ENCODE measurements around the gene PRKCZ. TPM values are rescaled to one million over a fixed set of nuclear protein-coding genes. Genes with fewer than 3 reads are reported as not detected.
A peak's percentile ranks its signal among the peaks of the same experiment; 100 is the strongest.

The PRKCZ gene
- total and polyA plus RNA-seq, 9 of the 15 experiments (the other 6 are each of a cell fraction or from before 2014, with no cell fraction given): 0.07 to 3.1 (median 1.3) TPM

DNA sequence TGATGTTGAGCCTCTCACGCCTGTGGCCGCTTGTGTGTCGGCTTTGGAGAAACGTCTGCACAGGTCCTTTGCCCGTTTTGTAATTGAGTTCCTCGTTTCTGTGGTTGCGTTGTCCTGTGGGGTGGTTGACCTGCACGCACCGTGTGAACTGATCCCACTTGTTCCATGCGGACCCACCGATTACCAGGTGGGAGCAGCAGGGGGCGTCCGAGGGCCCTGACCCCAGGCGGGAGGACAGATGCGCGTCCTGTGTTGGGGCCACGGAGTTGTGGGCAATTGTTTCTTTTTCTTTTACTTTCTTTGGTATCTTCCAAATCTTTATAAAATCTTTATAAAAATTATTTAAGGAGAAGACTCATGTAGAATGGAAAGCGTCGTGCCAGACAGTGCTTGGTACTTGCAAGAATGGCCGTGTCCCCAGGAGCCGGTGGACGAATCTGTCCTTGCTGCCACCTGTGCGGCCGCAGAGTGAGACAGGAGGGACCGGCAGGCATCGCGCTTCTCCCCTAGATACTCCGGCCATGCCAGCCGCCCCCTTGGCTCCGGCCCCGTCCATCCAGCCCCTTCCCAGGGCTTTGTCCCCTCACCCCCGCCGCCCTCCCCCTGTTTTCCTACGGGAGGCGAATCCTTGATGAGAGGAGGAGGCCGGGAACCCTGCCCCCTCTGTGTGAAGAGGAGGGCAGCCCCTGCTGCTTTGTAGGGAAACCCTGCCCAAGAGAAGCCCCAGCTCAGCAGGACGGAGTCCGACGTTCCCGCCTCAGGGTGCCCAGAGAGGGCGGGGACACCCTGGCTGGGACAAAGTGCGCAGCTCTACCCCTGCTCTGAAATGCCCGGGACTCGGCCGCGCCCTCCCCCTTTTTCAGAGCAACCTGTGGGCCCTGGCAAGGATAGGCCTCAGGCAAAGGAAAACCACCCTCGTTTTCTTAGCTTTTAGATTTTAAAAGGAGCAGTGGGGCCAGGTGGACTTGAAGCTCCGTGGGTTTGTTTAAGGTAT, 41.7 kb downstream of the PRKCZ start (continued):
- TF ChIP-seq TFAP4 (CRISPR knock-in tag; IDR thresholded peaks at IDR 0.05; ENCODE audit: borderline replicate concordance) (peak; percentile 61; the same call in 1 of the 2 replicates), STAG1 (CRISPR knock-in tag; IDR thresholded peaks at IDR 0.05; ENCODE audit: borderline replicate concordance) (peak; percentile 51; the same call in 1 of the 2 replicates), REST (IDR thresholded peaks at IDR 0.05; ENCODE audit: borderline replicate concordance) (peak; percentile 56; the same call in 1 of the 2 replicates), REST (CRISPR knock-in tag; IDR thresholded peaks at IDR 0.05; ENCODE audit: low read depth) (no peak), NFE2L1 (tag; IDR thresholded peaks at IDR 0.05; ENCODE audit: borderline replicate concordance, low read depth) (no peak), MAX (CRISPR knock-in tag; IDR thresholded peaks at IDR 0.05) (peak; percentile 45), LCOR (CRISPR knock-in tag; IDR thresholded peaks at IDR 0.05) (no peak), NCOA1 (IDR thresholded peaks at IDR 0.05; ENCODE audit: low read depth) (no peak)
- TF ChIP-seq, protein P1, sequence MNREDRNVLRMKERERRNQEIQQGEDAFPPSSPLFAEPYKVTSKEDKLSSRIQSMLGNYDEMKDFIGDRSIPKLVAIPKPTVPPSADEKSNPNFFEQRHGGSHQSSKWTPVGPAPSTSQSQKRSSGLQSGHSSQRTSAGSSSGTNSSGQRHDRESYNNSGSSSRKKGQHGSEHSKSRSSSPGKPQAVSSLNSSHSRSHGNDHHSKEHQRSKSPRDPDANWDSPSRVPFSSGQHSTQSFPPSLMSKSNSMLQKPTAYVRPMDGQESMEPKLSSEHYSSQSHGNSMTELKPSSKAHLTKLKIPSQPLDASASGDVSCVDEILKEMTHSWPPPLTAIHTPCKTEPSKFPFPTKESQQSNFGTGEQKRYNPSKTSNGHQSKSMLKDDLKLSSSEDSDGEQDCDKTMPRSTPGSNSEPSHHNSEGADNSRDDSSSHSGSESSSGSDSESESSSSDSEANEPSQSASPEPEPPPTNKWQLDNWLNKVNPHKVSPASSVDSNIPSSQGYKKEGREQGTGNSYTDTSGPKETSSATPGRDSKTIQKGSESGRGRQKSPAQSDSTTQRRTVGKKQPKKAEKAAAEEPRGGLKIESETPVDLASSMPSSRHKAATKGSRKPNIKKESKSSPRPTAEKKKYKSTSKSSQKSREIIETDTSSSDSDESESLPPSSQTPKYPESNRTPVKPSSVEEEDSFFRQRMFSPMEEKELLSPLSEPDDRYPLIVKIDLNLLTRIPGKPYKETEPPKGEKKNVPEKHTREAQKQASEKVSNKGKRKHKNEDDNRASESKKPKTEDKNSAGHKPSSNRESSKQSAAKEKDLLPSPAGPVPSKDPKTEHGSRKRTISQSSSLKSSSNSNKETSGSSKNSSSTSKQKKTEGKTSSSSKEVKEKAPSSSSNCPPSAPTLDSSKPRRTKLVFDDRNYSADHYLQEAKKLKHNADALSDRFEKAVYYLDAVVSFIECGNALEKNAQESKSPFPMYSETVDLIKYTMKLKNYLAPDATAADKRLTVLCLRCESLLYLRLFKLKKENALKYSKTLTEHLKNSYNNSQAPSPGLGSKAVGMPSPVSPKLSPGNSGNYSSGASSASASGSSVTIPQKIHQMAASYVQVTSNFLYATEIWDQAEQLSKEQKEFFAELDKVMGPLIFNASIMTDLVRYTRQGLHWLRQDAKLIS (CRISPR knock-in tag; IDR thresholded peaks at IDR 0.05): no peak
- TF ChIP-seq, protein P2, sequence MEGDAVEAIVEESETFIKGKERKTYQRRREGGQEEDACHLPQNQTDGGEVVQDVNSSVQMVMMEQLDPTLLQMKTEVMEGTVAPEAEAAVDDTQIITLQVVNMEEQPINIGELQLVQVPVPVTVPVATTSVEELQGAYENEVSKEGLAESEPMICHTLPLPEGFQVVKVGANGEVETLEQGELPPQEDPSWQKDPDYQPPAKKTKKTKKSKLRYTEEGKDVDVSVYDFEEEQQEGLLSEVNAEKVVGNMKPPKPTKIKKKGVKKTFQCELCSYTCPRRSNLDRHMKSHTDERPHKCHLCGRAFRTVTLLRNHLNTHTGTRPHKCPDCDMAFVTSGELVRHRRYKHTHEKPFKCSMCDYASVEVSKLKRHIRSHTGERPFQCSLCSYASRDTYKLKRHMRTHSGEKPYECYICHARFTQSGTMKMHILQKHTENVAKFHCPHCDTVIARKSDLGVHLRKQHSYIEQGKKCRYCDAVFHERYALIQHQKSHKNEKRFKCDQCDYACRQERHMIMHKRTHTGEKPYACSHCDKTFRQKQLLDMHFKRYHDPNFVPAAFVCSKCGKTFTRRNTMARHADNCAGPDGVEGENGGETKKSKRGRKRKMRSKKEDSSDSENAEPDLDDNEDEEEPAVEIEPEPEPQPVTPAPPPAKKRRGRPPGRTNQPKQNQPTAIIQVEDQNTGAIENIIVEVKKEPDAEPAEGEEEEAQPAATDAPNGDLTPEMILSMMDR (IDR thresholded peaks at IDR 0.05 in 2 of 3, conservative IDR thresholded peaks at IDR 0.05 in 1 of 3; ENCODE audit: insufficient read depth in 2 of 3, low read depth in 1 of 3, low read length in 3 of 3): peak; percentile 80 to 95 (median 88)
